H1 (cell line): ENCODE results near the gene ELP4.

Experiments used
- CTCF ChIP-seq, 3 experiments: IDR thresholded peaks; 1 replicate in 2 of 3; 2 replicates in 1 of 3; pipeline versions ENCODE4 v1.5.1 to v1.6.1; 2011; ENCODE audit warnings: low read length in 3 of 3, mild to moderate bottlenecking in 3 of 3, inconsistent platforms in 2 of 3, low read depth in 1 of 3, moderate library complexity in 1 of 3; ENCODE audit not compliant: insufficient read depth in 1 of 3; ENCODE audit errors: control extremely low read depth in 1 of 3
- EZH2 ChIP-seq: fragments of 200-600 bp; sonication (generic); IDR thresholded peaks from 2 replicates; pipeline ENCODE4 v1.7.1; 2012; ENCODE audit warnings: low read depth, mild to moderate bottlenecking, moderate library complexity, low read length, inconsistent platforms; ENCODE audit not compliant: severe bottlenecking
- JUN ChIP-seq: IDR thresholded peaks from 2 replicates; pipeline ENCODE4 v1.6.1; 2011; ENCODE audit warnings: low read depth, mild to moderate bottlenecking, improper control_type of control experiment, low read length
- TAF1 ChIP-seq: IDR thresholded peaks from 2 replicates; pipeline ENCODE4 v1.6.1; 2011; ENCODE audit warnings: mild to moderate bottlenecking, low read depth, low read length

GRCh38 chr11:31687861-31688260, 178.3 kb downstream of the ELP4 start:
- TF ChIP-seq JUN: no peak
- no peak for TF ChIP-seq CTCF (IDR thresholded peaks at IDR 0.05; ENCODE audit: control extremely low read depth in 1 of 3, insufficient read depth in 1 of 3, low read depth in 1 of 3, low read length in 3 of 3)
- no peak for TF ChIP-seq EZH2
- TF ChIP-seq TAF1: no peak
